ENCODE data around the gene ZBTB17. TPM values are rescaled to one million over a fixed set of nuclear protein-coding genes. Genes with fewer than 3 reads are reported as not detected.

Gene ZBTB17
- total and polyA plus RNA-seq, 9 of the 15 experiments (the other 6 are each of a cell fraction or from before 2014, with no cell fraction given), result 1.1 to 53.4 (median 29.6) TPM

- TF ChIP-seq, protein P1, sequence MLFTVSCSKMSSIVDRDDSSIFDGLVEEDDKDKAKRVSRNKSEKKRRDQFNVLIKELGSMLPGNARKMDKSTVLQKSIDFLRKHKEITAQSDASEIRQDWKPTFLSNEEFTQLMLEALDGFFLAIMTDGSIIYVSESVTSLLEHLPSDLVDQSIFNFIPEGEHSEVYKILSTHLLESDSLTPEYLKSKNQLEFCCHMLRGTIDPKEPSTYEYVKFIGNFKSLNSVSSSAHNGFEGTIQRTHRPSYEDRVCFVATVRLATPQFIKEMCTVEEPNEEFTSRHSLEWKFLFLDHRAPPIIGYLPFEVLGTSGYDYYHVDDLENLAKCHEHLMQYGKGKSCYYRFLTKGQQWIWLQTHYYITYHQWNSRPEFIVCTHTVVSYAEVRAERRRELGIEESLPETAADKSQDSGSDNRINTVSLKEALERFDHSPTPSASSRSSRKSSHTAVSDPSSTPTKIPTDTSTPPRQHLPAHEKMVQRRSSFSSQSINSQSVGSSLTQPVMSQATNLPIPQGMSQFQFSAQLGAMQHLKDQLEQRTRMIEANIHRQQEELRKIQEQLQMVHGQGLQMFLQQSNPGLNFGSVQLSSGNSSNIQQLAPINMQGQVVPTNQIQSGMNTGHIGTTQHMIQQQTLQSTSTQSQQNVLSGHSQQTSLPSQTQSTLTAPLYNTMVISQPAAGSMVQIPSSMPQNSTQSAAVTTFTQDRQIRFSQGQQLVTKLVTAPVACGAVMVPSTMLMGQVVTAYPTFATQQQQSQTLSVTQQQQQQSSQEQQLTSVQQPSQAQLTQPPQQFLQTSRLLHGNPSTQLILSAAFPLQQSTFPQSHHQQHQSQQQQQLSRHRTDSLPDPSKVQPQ (CRISPR knock-in tag; IDR thresholded peaks at IDR 0.05; ENCODE audit: borderline replicate concordance), result no peak
- TF ChIP-seq TRIM25 (IDR thresholded peaks at IDR 0.05; ENCODE audit: borderline replicate concordance) (no peak), IFI16 (CRISPR knock-in tag; IDR thresholded peaks at IDR 0.05) (no peak), PKNOX1 (IDR thresholded peaks at IDR 0.05) (peak; percentile 33; the same call in 1 of the 2 replicates), E2F3 (CRISPR knock-in tag; IDR thresholded peaks at IDR 0.05) (no peak), SIRT6 (IDR thresholded peaks at IDR 0.05; ENCODE audit: low read depth, low read length) (no peak), EWSR1 (IDR thresholded peaks at IDR 0.05; ENCODE audit: borderline replicate concordance, low read depth, partially characterized antibody) (no peak), CBX1 (IDR thresholded peaks at IDR 0.05; ENCODE audit: low read depth) (peak; percentile 69; the same call in 1 of the 2 replicates), ZNF311 (CRISPR knock-in tag; IDR thresholded peaks at IDR 0.05) (no peak), ADNP (tag; IDR thresholded peaks at IDR 0.05) (0 out of 2 replicates have a peak, but pooled peaks have one; percentile 2), MYNN (IDR thresholded peaks at IDR 0.05) (peak; percentile 55; the same call in 1 of the 2 replicates), MYNN (CRISPR knock-in tag; IDR thresholded peaks at IDR 0.05) (no peak), DPF2 (IDR thresholded peaks at IDR 0.05) (no peak; the same call in 1 of the 2 replicates), TFAM (CRISPR knock-in tag; conservative IDR thresholded peaks at IDR 0.05) (no peak), RFX5 (IDR thresholded peaks at IDR 0.05; ENCODE audit: low read depth, low read length) (no peak), GTF2A2 (tag; IDR thresholded peaks at IDR 0.05) (no peak), PHB2 (IDR thresholded peaks at IDR 0.05; ENCODE audit: low read depth) (0 out of 2 replicates have a peak, but pooled peaks have one; percentile 32)
- TF ChIP-seq, protein P2, sequence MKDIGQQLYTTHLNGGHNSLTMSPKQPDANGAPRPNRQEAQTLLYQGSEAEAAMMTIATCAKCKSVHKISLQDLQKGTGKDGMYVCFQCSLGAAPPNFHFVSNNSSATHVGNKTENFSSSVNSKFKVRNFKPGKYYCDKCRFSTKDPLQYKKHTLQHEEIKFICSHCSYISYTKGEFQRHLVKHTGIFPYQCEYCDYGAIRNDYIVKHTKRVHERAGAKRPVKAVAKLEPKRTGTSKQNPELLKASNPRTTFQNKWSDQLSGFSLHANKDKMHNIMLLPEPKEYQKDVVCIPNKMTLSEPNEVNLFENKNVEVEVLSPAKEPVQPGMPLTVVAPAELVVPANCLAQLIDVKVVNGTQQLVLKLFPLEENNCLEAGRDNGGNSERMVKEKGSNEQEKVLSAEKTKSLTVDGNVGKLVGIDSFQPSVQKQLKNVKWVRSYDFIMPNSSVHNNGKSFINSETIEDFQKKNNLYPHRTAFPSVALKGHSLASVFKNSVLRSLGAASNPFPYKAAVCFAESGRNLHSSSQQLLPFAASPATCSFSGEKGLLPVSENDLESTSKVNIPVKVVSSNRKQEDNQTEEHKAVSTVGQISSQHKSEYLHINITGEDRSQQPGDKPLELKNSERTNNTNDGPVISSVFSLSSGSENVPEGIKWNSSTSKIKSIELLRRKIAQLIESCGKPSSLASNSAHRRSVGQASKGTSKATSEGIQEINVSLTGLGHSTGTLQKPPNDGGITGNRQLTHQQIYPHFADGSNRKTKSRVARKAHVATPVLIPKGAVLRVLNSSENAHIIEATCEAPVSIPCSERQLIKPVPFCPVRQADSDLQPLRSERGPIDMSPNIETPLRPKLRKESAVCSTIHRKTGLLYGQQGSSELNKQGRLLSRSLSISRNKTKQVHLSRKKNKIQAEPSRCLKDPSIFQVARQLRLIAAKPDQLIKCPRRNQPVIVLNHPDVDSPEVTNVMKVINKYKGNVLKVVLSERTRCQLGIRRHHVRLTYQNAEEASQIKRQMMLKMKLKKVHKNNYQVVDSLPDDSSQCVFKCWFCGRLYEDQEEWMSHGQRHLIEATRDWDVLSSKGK (CRISPR knock-in tag; IDR thresholded peaks at IDR 0.05), result no peak
Measured at GRCh38 chr1:16012590-16013219, 36.8 kb upstream of the ZBTB17 start (continued).

Measured in K562 (cell line).